Panc1 (cell line): ENCODE data around the gene ZNF165. TPM values are rescaled to one million over a fixed set of nuclear protein-coding genes. Genes with fewer than 3 reads are reported as not detected.

Experiments
- ATAC-seq: fragments of 200-7000 bp; cut with Tn5 transposase; 2 replicates; pipeline ENCODE4 v1.9.1; 2020; ENCODE audit warnings: mild to moderate bottlenecking, moderate library complexity
- BruUV-seq: library from RNA; stranded (reverse); fragments of 400-500 nt; replicated peaks from 2 replicates; lab custom pipeline; 2021; lab: Mats Ljungman, UMichigan
- CTCF ChIA-PET: fragments of 300-600 bp; sonication (Branson Sonifier 250); formaldehyde crosslinking; loops from one replicate; lab custom pipeline; 2022; ENCODE audit warnings: antibody characterized with exemption; lab: Charles Lee
- POLR2A ChIA-PET: fragments of 300-600 bp; sonication (Branson Sonifier 250); formaldehyde crosslinking; loops from one replicate; lab custom pipeline; 2022; ENCODE audit warnings: antibody characterized with exemption; lab: Charles Lee
- DNase-seq: peaks from one replicate; pipeline ENCODE4 v3.0.0-alpha.2; 2010; ENCODE audit warnings: low read depth, low spot score
- H3K27ac ChIP-seq: 2 replicates; pipeline ENCODE4 v1.5.1; 2011; ENCODE audit warnings: mild to moderate bottlenecking, low read length, inconsistent platforms
- H3K27me3 ChIP-seq: fragments of 200-500 bp; sonication (Bioruptor generic); 2 replicates; pipeline ENCODE4 v1.6.0; 2014; ENCODE audit warnings: low read length, inconsistent platforms; ENCODE audit not compliant: control insufficient read depth, insufficient read depth
- H3K36me3 ChIP-seq: fragments of 200-500 bp; sonication (Bioruptor generic); 2 replicates; pipeline ENCODE4 v1.5.1; 2014; ENCODE audit warnings: inconsistent platforms, mild to moderate bottlenecking, low read length, moderate library complexity; ENCODE audit not compliant: control insufficient read depth, insufficient read depth
- H3K4me1 ChIP-seq: 2 replicates; pipeline ENCODE4 v1.5.1; 2011; ENCODE audit warnings: inconsistent platforms, mild to moderate bottlenecking, low read length, moderate library complexity; ENCODE audit not compliant: control insufficient read depth, insufficient read depth
- H3K4me3 ChIP-seq, 2 experiments: 2 replicates each; pipeline ENCODE4 v1.5.1; 2011 to 2012; ENCODE audit warnings: low read depth in 2 of 2, low read length in 2 of 2, mild to moderate bottlenecking in 2 of 2, inconsistent platforms in 1 of 2, moderate library complexity in 1 of 2
- H3K9me3 ChIP-seq: fragments of 200-500 bp; sonication (Bioruptor generic); 2 replicates; pipeline ENCODE4 v1.5.1; 2014; ENCODE audit warnings: low read depth, mild to moderate bottlenecking, inconsistent platforms, low read length, moderate library complexity; ENCODE audit not compliant: control insufficient read depth, insufficient read depth
- CTCF ChIP-seq: fragments of 450-650 bp; IDR thresholded peaks from 2 replicates; pipeline ENCODE4 v1.5.1; 2017; ENCODE audit warnings: mild to moderate bottlenecking
- POLR2AphosphoS5 ChIP-seq: IDR thresholded peaks from 2 replicates; pipeline ENCODE4 v1.6.1; 2012; ENCODE audit warnings: mild to moderate bottlenecking, low read depth, low read length, moderate library complexity
- REST ChIP-seq, 2 experiments: IDR thresholded peaks; 2 replicates each; pipeline ENCODE4 v1.6.1; 2011 to 2012; ENCODE audit warnings: low read depth in 2 of 2, control low read depth in 1 of 2, low read length in 1 of 2, mild to moderate bottlenecking in 1 of 2, moderate library complexity in 1 of 2; ENCODE audit not compliant: insufficient read depth in 1 of 2
- SIN3A ChIP-seq: IDR thresholded peaks from 2 replicates; pipeline ENCODE4 v1.6.1; 2012; ENCODE audit warnings: low read depth, mild to moderate bottlenecking, low read length, moderate library complexity, borderline replicate concordance; ENCODE audit not compliant: insufficient read depth
- TCF7L2 ChIP-seq: IDR thresholded peaks from 2 replicates; pipeline ENCODE4 v1.6.1; 2011; ENCODE audit warnings: mild to moderate bottlenecking, low read depth, low read length, inconsistent platforms
- in situ Hi-C: cut with HindIII; loops from 2 replicates; pipeline ENCODE4 v1.10.0; 2016; ENCODE audit warnings: low sequenced_read_pairs, low pct_unique_long_range_greater_than_20kb
- intact Hi-C: fragments of 100-400 bp; cut with micrococcal nuclease; formaldehyde crosslinking; loops from one replicate; pipeline ENCODE4 v1.10.0; 2022; ENCODE audit not compliant: unreplicated experiment
- total RNA-seq: library from RNA; stranded (reverse); gene quantifications from one replicate; pipeline ENCODE4 v1.2.1, GENCODE V29; 2021; ENCODE audit not compliant: unreplicated experiment

The ZNF165 gene
- total RNA-seq, 1 experiment from 2014 or later, result 4.2 TPM

GRCh38 chr6:28080631-28081485 lies 490 bp downstream of the ZNF165 start:
- in situ Hi-C loops (no loop called here), intact Hi-C loops (no loop called here)
- H3K4me1 ChIP-seq, result no peaks in the 10 kb centered on the region
- ChIA-PET CTCF (no interaction called here), POLR2A (no interaction called here)
- peak; percentile 95 for ATAC-seq
- peak overlapping the region; percentile 95 to 100 for H3K4me3 ChIP-seq
- no TSS peak for BruUV-seq
- H3K27me3 ChIP-seq, result no peaks in the 10 kb centered on the region
- TF ChIP-seq POLR2AphosphoS5, result peak; percentile 60; the same call in 1 of the 2 replicates
- TF ChIP-seq REST (IDR thresholded peaks at IDR 0.05; ENCODE audit: insufficient read depth in 1 of 2, low read depth in 2 of 2, low read length in 1 of 2), result peak in 1 of 2 experiments; percentile 37; a peak in 1 of 4 replicates
- no peak for TF ChIP-seq TCF7L2
- peak; percentile 83; the same call in 1 of the 2 replicates for TF ChIP-seq SIN3A
- no peak for TF ChIP-seq CTCF
- H3K27ac ChIP-seq, result peak overlapping the region; percentile 96
- no peaks in the 10 kb centered on the region; the same call in 1 of the 2 replicates for H3K36me3 ChIP-seq
- H3K9me3 ChIP-seq, result peaks cover 7% of the 10 kb centered on the region; the same call in 1 of the 2 replicates
- peak; percentile 92 for DNase-seq

DNA sequence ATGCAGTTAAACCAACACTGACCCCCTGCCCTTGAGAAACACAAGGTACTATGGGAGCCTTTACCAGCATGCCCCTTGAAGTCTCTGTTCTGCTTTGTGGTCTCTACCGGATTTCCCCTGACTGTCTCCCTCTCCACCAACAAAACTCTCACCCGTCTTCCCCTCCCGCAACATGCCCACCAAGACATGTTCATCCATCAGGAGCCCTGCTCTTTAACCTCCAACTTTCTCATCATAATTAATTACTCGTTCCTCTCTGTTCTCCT lies 1.1 kb downstream of the ZNF165 start:
- Histone ChIP-seq H3K4me1 (no peaks in the 10 kb centered on the region), H3K27me3 (no peaks in the 10 kb centered on the region), H3K27ac (peak overlapping the region; percentile 96), H3K4me3 (peak overlapping the region; percentile 95 to 100), H3K36me3 (no peaks in the 10 kb centered on the region; the same call in 1 of the 2 replicates), H3K9me3 (peaks cover 7% of the 10 kb centered on the region; the same call in 1 of the 2 replicates)
- CTCF ChIA-PET, result no interaction called here
- peak; percentile 19; the same call in 1 of the 2 replicates for ATAC-seq
- no peak for DNase-seq
- in situ Hi-C loops (no loop called here), intact Hi-C loops (no loop called here)
- POLR2A ChIA-PET, result no interaction called here
- no TSS peak for BruUV-seq
- TF ChIP-seq TCF7L2, result no peak
- TF ChIP-seq REST (IDR thresholded peaks at IDR 0.05; ENCODE audit: insufficient read depth in 1 of 2, low read depth in 2 of 2, low read length in 1 of 2), result no peak
- no peak for TF ChIP-seq SIN3A
- TF ChIP-seq CTCF, result no peak
- TF ChIP-seq POLR2AphosphoS5, result no peak
